Activated B cell treated with CpG ODN at 0.5 μM for 24 hours (primary cell): ENCODE data around the gene FEM1B. TPM values are rescaled to one million over a fixed set of nuclear protein-coding genes. Genes with fewer than 3 reads are reported as not detected.

Experiments used
- ATAC-seq: fragments of 200-7000 bp; cut with Tn5 transposase; one replicate; pipeline ENCODE4 v1.10.0; 2021; ENCODE audit warnings: low read depth, mild to moderate bottlenecking, moderate library complexity
- CTCF ChIA-PET: fragments of 350-600 bp; sonication (Branson Sonifier 250); formaldehyde crosslinking; loops from one replicate; lab custom pipeline; 2021; ENCODE audit warnings: antibody characterized with exemption; lab: Charles Lee
- POLR2A ChIA-PET: fragments of 350-600 bp; sonication (Branson Sonifier 250); formaldehyde crosslinking; loops from one replicate; lab custom pipeline; 2021; ENCODE audit warnings: antibody characterized with exemption; lab: Charles Lee
- DNase-seq: peaks from one replicate; pipeline ENCODE4 v3.0.0; 2022
- H3K27ac Mint-ChIP-seq: one replicate; pipeline ENCODE4 v1.8.0; 2020; ENCODE audit warnings: mixed read lengths
- H3K27me3 Mint-ChIP-seq: one replicate; pipeline ENCODE4 v1.8.0; 2021; ENCODE audit warnings: mixed read lengths
- H3K36me3 Mint-ChIP-seq: one replicate; pipeline ENCODE4 v1.8.0; 2021; ENCODE audit warnings: low read depth, mixed read lengths
- H3K4me1 Mint-ChIP-seq: one replicate; pipeline ENCODE4 v1.8.0; 2021; ENCODE audit warnings: mixed read lengths
- H3K4me3 Mint-ChIP-seq: one replicate; pipeline ENCODE4 v1.8.0; 2020; ENCODE audit warnings: mild to moderate bottlenecking, mixed read lengths
- H3K9me3 Mint-ChIP-seq: one replicate; pipeline ENCODE4 v1.8.0; 2020; ENCODE audit warnings: mixed read lengths
- CTCF ChIP-seq: fragments of 200-600 bp; IDR thresholded peaks from one replicate; pipeline ENCODE4 v1.8.0; 2022; ENCODE audit warnings: antibody characterized with exemption, mild to moderate bottlenecking
- intact Hi-C: fragments of 100-400 bp; cut with micrococcal nuclease; formaldehyde crosslinking; loops from one replicate; pipeline ENCODE4 v1.15.1; 2024
- total RNA-seq: library from RNA; stranded (reverse); gene quantifications from 2 replicates; pipeline ENCODE4 v1.2.3, GENCODE V29; 2022

FEM1B gene
- total RNA-seq, 1 donor from 2014 or later = 42.2 TPM

GRCh38 chr15:68333775-68334470, 56.4 kb downstream of the FEM1B start:
- TF ChIP-seq CTCF = no peak
- CTCF ChIA-PET = no interaction called here
- POLR2A ChIA-PET = interaction anchor here (0.6 kb wide), 1 partner anchor 302 kb away, joined by 8 read pairs; no protein-coding TSS in a partner anchor
- Mint-ChIP-seq H3K4me3 (no peak overlapping the region), H3K36me3 (no peaks in the 10 kb centered on the region), H3K27me3 (peaks cover 7% of the 10 kb centered on the region), H3K4me1 (no peaks in the 10 kb centered on the region), H3K27ac (no peak overlapping the region), H3K9me3 (no peaks in the 10 kb centered on the region)
- DNase-seq = no peak
- no peak for ATAC-seq
- intact Hi-C loops = no loop called here

GRCh38 chr15:68334661-68335124, 57.1 kb downstream of the FEM1B start:
- CTCF ChIA-PET = no interaction called here
- no peak overlapping the region for H3K27ac Mint-ChIP-seq
- no peaks in the 10 kb centered on the region for H3K4me1 Mint-ChIP-seq
- POLR2A ChIA-PET = interaction anchor here (0.6 kb wide), 1 partner anchor 303 kb away, joined by 8 read pairs; no protein-coding TSS in a partner anchor
- no peak for DNase-seq
- no peak for TF ChIP-seq CTCF
- intact Hi-C loops = no loop called here
- no peaks in the 10 kb centered on the region for H3K9me3 Mint-ChIP-seq
- no peak for ATAC-seq
- no peak overlapping the region for H3K4me3 Mint-ChIP-seq
- peaks cover 7% of the 10 kb centered on the region for H3K27me3 Mint-ChIP-seq
- H3K36me3 Mint-ChIP-seq = no peaks in the 10 kb centered on the region

GRCh38 chr15:68335251-68335650, 57.7 kb downstream of the FEM1B start:
- CTCF ChIA-PET = no interaction called here
- intact Hi-C loops = no loop called here
- Mint-ChIP-seq H3K4me1 (no peaks in the 10 kb centered on the region), H3K9me3 (no peaks in the 10 kb centered on the region), H3K4me3 (no peak overlapping the region), H3K27me3 (peaks cover 7% of the 10 kb centered on the region), H3K27ac (no peak overlapping the region), H3K36me3 (no peaks in the 10 kb centered on the region)
- TF ChIP-seq CTCF = no peak
- DNase-seq (no peak), ATAC-seq (no peak)
- POLR2A ChIA-PET = no interaction called here

GRCh38 chr15:68335655-68336054, 58.1 kb downstream of the FEM1B start:
- H3K4me3 Mint-ChIP-seq = no peak overlapping the region
- ChIA-PET CTCF (no interaction called here), POLR2A (no interaction called here)
- H3K9me3 Mint-ChIP-seq = no peaks in the 10 kb centered on the region
- DNase-seq = no peak
- H3K27ac Mint-ChIP-seq = no peak overlapping the region
- H3K27me3 Mint-ChIP-seq = peaks cover 7% of the 10 kb centered on the region
- H3K4me1 Mint-ChIP-seq = no peaks in the 10 kb centered on the region
- no peaks in the 10 kb centered on the region for H3K36me3 Mint-ChIP-seq
- intact Hi-C loops = no loop called here
- no peak for TF ChIP-seq CTCF
- ATAC-seq = no peak

- Mint-ChIP-seq H3K4me3 (no peak overlapping the region), H3K9me3 (no peaks in the 10 kb centered on the region), H3K4me1 (no peaks in the 10 kb centered on the region), H3K27me3 (peaks cover 7% of the 10 kb centered on the region), H3K36me3 (no peaks in the 10 kb centered on the region), H3K27ac (no peak overlapping the region)
- no peak for DNase-seq
- POLR2A ChIA-PET = no interaction called here
- no peak for ATAC-seq
- CTCF ChIA-PET = no interaction called here
- no peak for TF ChIP-seq CTCF
- intact Hi-C loops = no loop called here
Observed at GRCh38 chr15:68336516-68336915, 59.0 kb downstream of the FEM1B start.
